ENCODE data around the gene PBX4.

DNA sequence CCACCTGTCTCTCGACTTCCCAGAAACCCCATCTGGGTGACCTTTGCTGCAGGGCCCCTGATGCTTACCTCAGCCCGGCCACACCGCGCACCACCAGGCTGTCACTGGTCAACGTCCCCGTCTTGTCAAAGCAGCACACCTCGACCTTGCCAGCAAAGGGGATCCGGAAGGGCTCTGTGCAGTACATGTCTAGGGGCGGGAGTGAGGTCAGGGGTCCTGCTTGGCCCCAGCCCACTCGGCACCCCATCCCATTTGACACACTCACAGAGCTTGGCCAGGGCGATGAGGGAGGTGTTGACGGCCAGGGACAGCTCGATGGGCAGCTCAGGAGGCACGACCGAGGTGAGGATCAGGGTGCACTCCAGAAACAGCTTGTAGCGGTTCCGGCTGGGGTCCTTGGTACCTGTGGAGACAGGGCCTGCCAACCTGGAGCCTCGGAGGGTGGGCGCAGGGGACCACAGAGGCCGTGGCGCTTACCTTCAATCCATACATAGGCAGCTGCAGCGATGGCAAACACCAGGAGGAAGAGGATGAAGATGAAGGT, 36.6 kb upstream of the PBX4 start:
- TF ChIP-seq, protein P1, sequence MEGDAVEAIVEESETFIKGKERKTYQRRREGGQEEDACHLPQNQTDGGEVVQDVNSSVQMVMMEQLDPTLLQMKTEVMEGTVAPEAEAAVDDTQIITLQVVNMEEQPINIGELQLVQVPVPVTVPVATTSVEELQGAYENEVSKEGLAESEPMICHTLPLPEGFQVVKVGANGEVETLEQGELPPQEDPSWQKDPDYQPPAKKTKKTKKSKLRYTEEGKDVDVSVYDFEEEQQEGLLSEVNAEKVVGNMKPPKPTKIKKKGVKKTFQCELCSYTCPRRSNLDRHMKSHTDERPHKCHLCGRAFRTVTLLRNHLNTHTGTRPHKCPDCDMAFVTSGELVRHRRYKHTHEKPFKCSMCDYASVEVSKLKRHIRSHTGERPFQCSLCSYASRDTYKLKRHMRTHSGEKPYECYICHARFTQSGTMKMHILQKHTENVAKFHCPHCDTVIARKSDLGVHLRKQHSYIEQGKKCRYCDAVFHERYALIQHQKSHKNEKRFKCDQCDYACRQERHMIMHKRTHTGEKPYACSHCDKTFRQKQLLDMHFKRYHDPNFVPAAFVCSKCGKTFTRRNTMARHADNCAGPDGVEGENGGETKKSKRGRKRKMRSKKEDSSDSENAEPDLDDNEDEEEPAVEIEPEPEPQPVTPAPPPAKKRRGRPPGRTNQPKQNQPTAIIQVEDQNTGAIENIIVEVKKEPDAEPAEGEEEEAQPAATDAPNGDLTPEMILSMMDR (IDR thresholded peaks at IDR 0.05 in 2 of 3, conservative IDR thresholded peaks at IDR 0.05 in 1 of 3; ENCODE audit: control insufficient read depth in 2 of 3, extremely low read depth in 1 of 3, insufficient read depth in 1 of 3, low read depth in 3 of 3, low read length in 3 of 3), result no peak
- TF ChIP-seq BHLHE40 (IDR thresholded peaks at IDR 0.05; ENCODE audit: borderline replicate concordance in 1 of 2, low read depth in 2 of 2, low read length in 1 of 2), result no peak
- TF ChIP-seq POLR2AphosphoS5 (IDR thresholded peaks at IDR 0.05; ENCODE audit: low read length), result no peak
- TF ChIP-seq NRF1 (conservative IDR thresholded peaks at IDR 0.05; ENCODE audit: low read depth, low read length), result no peak
- no peak for TF ChIP-seq SP1 (IDR thresholded peaks at IDR 0.05; ENCODE audit: low read depth, low read length)
- TF ChIP-seq EP300 (IDR thresholded peaks at IDR 0.05; ENCODE audit: borderline replicate concordance in 1 of 2, control insufficient read depth in 1 of 2, low read depth in 2 of 2, low read length in 2 of 2), result no peak
- TF ChIP-seq TCF12 (IDR thresholded peaks at IDR 0.05; ENCODE audit: low read depth, low read length), result no peak
- TF ChIP-seq POLR2A (IDR thresholded peaks at IDR 0.05; ENCODE audit: low read depth, low read length), result no peak
- TF ChIP-seq, protein P2, sequence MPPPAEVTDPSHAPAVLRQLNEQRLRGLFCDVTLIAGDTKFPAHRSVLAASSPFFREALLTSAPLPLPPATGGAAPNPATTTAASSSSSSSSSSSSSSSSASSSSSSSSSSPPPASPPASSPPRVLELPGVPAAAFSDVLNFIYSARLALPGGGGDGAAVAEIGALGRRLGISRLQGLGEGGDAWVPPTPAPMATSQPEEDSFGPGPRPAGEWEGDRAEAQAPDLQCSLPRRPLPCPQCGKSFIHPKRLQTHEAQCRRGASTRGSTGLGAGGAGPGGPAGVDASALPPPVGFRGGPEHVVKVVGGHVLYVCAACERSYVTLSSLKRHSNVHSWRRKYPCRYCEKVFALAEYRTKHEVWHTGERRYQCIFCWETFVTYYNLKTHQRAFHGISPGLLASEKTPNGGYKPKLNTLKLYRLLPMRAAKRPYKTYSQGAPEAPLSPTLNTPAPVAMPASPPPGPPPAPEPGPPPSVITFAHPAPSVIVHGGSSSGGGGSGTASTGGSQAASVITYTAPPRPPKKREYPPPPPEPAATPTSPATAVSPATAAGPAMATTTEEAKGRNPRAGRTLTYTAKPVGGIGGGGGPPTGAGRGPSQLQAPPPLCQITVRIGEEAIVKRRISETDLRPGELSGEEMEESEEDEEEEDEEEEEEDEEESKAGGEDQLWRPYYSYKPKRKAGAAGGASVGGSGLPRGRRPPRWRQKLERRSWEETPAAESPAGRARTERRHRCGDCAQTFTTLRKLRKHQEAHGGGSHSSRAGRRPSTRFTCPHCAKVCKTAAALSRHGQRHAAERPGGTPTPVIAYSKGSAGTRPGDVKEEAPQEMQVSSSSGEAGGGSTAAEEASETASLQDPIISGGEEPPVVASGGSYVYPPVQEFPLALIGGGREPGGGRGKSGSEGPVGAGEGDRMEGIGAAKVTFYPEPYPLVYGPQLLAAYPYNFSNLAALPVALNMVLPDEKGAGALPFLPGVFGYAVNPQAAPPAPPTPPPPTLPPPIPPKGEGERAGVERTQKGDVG (CRISPR knock-in tag; IDR thresholded peaks at IDR 0.05), result no peak
